ENCODE results near the gene HEXD.
A peak's percentile ranks its signal among the peaks of the same experiment; 100 is the strongest.
"Not testable (repeated sequence)": the region's sequence is repeated elsewhere in the genome, so short reads cannot be mapped to it uniquely, and the experiment has no call there.

Gene HEXD

GRCh38 chr17:82440991-82441627 lies 23.0 kb downstream of the HEXD start:
- DNase-seq (ENCODE audit: low read depth in 2 of 2): no peak

GRCh38 chr17:82441691-82442487 lies 23.7 kb downstream of the HEXD start:
- no peak for DNase-seq (ENCODE audit: low read depth in 2 of 2)

- DNase-seq (ENCODE audit: low read depth in 2 of 2): no peak
Observed at GRCh38 chr17:82442643-82443464, 24.7 kb downstream of the HEXD start.

GRCh38 chr17:82443465-82444283 lies 25.5 kb downstream of the HEXD start:
- DNase-seq (ENCODE audit: low read depth in 2 of 2): no peak

- no peak for DNase-seq (ENCODE audit: low read depth in 2 of 2)
Observed at GRCh38 chr17:82444284-82444893, 26.2 kb downstream of the HEXD start.

- DNase-seq (ENCODE audit: low read depth in 2 of 2): no peak
Observed at GRCh38 chr17:82444941-82445521, 26.9 kb downstream of the HEXD start.

GRCh38 chr17:82445542-82445941 lies 27.4 kb downstream of the HEXD start:
- DNase-seq (ENCODE audit: low read depth in 2 of 2): no peak

- DNase-seq (ENCODE audit: low read depth in 2 of 2): no peak
Observed at GRCh38 chr17:82446124-82446523, 28.0 kb downstream of the HEXD start.

- no peak for DNase-seq (ENCODE audit: low read depth in 2 of 2)
Observed at GRCh38 chr17:82446649-82447048, 28.5 kb downstream of the HEXD start.

- no peak for DNase-seq (ENCODE audit: low read depth in 2 of 2)
Observed at GRCh38 chr17:82447876-82448275, 29.7 kb downstream of the HEXD start.

GRCh38 chr17:82449131-82449882 lies 31.2 kb downstream of the HEXD start:
- DNase-seq (ENCODE audit: low read depth in 2 of 2): peak; percentile 44 to 54

GRCh38 chr17:82449883-82450356 lies 31.8 kb downstream of the HEXD start:
- DNase-seq (ENCODE audit: low read depth in 2 of 2): no peak

GRCh38 chr17:82450357-82451106 lies 32.4 kb downstream of the HEXD start, which contains the start of gene CYBC1:
Gene CYBC1 (minus strand): TSS chr17:82450752. CDS start chr17:82449254, 1,498 bp downstream.
- peak; percentile 93 for DNase-seq (ENCODE audit: low read depth in 2 of 2)

- no peak for DNase-seq (ENCODE audit: low read depth in 2 of 2)
Observed at GRCh38 chr17:82452162-82452561, 34.0 kb downstream of the HEXD start.

GRCh38 chr17:82453151-82453550 lies 35.0 kb downstream of the HEXD start:
- DNase-seq (ENCODE audit: low read depth in 2 of 2): not testable (repeated sequence)

GRCh38 chr17:82453706-82454105 lies 35.6 kb downstream of the HEXD start:
- DNase-seq (ENCODE audit: low read depth in 2 of 2): not testable (repeated sequence)

- no peak for DNase-seq (ENCODE audit: low read depth in 2 of 2)
Observed at GRCh38 chr17:82457073-82457928, 39.2 kb downstream of the HEXD start.

- DNase-seq (ENCODE audit: low read depth in 2 of 2): no peak
Observed at GRCh38 chr17:82457929-82458178, 39.7 kb downstream of the HEXD start.
